GM06990 (cell line): Measurements from ENCODE around the gene SMIM23.
"Not testable (repeated sequence)": the region's sequence is repeated elsewhere in the genome, so short reads cannot be mapped to it uniquely, and the experiment has no call there.

Experiments used
- DNase-seq: peaks from one replicate; pipeline ENCODE4 v3.0.0-alpha.2; 2011; ENCODE audit not compliant: insufficient read length; ENCODE audit errors: extremely low read depth
- H3K27me3 ChIP-seq: replicated peaks from 2 replicates; pipeline ENCODE4 v1.6.0; 2011; ENCODE audit warnings: low read length; ENCODE audit not compliant: control insufficient read depth, insufficient read depth
- H3K36me3 ChIP-seq: 2 replicates; pipeline ENCODE4 v1.5.1; 2011; ENCODE audit warnings: low read length; ENCODE audit not compliant: control insufficient read depth, insufficient read depth
- H3K4me3 ChIP-seq: replicated peaks from 2 replicates; pipeline ENCODE4 v1.5.1; 2011; ENCODE audit warnings: low read depth, mild to moderate bottlenecking, control low read depth, low read length
- TF ChIP-seq, protein P1 (sequence below): IDR thresholded peaks from 2 replicates; pipeline ENCODE4 v1.5.1; 2011; ENCODE audit warnings: low read length, control low read depth, mild to moderate bottlenecking, inconsistent platforms; ENCODE audit not compliant: insufficient read depth, poor library complexity, severe bottlenecking

Gene SMIM23

GRCh38 chr5:171773106-171773505 lies 12.5 kb upstream of the SMIM23 start:
- Histone ChIP-seq H3K36me3 (no peaks in the 10 kb centered on the region), H3K4me3 (no peak overlapping the region), H3K27me3 (no peaks in the 10 kb centered on the region)
- TF ChIP-seq, protein P1, sequence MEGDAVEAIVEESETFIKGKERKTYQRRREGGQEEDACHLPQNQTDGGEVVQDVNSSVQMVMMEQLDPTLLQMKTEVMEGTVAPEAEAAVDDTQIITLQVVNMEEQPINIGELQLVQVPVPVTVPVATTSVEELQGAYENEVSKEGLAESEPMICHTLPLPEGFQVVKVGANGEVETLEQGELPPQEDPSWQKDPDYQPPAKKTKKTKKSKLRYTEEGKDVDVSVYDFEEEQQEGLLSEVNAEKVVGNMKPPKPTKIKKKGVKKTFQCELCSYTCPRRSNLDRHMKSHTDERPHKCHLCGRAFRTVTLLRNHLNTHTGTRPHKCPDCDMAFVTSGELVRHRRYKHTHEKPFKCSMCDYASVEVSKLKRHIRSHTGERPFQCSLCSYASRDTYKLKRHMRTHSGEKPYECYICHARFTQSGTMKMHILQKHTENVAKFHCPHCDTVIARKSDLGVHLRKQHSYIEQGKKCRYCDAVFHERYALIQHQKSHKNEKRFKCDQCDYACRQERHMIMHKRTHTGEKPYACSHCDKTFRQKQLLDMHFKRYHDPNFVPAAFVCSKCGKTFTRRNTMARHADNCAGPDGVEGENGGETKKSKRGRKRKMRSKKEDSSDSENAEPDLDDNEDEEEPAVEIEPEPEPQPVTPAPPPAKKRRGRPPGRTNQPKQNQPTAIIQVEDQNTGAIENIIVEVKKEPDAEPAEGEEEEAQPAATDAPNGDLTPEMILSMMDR = no peak
- DNase-seq = no peak

DNA sequence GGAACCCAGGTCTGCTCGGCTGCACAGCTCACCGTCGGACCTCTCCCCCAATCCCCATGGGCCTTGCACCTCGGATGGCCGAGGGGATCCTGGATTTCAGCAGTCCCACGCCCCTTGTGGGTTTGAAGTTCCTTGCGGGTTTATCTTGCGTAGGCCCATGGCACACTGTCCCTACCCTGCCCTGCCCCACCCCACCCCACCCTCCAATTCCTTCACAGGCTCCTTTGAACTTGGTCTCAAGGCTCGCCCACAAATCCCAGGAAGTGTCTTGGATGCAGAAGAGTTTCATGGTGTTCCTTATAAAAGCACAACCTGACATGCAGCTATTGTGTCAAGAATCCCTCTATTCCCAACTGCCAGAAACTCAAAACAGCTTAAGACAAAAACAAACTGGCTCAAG lies 11.2 kb upstream of the SMIM23 start:
- H3K27me3 ChIP-seq = no peaks in the 10 kb centered on the region

DNA sequence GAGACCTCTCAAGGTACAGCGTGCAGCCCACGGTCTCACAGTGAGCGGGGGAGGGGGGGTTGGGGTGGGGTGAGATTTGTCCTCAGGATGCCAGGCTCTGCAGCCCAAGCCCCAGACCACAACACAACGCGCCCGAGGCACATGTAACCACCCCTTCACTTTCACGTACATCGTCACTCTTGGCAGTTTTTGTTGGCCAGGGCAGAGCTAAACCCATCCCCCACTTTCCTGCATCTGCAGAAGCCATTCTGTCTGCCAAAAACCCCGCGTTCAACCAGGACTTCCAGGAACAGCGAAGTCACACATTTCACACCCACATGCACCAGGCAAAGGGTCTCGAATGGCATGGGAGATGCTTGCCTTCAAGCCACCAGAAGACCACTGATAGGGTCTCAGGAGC lies 9.4 kb upstream of the SMIM23 start:
- DNase-seq = no peak
- TF ChIP-seq, protein P1 = no peak
- Histone ChIP-seq H3K36me3 (no peaks in the 10 kb centered on the region), H3K4me3 (no peak overlapping the region), H3K27me3 (no peaks in the 10 kb centered on the region; the same call in 1 of the 2 replicates)

More for the DNA sequence above, 11.2 kb upstream of the SMIM23 start:
- TF ChIP-seq, protein P1 = no peak
- no peak for DNase-seq
- Histone ChIP-seq H3K36me3 (no peaks in the 10 kb centered on the region), H3K4me3 (no peak overlapping the region)

DNA sequence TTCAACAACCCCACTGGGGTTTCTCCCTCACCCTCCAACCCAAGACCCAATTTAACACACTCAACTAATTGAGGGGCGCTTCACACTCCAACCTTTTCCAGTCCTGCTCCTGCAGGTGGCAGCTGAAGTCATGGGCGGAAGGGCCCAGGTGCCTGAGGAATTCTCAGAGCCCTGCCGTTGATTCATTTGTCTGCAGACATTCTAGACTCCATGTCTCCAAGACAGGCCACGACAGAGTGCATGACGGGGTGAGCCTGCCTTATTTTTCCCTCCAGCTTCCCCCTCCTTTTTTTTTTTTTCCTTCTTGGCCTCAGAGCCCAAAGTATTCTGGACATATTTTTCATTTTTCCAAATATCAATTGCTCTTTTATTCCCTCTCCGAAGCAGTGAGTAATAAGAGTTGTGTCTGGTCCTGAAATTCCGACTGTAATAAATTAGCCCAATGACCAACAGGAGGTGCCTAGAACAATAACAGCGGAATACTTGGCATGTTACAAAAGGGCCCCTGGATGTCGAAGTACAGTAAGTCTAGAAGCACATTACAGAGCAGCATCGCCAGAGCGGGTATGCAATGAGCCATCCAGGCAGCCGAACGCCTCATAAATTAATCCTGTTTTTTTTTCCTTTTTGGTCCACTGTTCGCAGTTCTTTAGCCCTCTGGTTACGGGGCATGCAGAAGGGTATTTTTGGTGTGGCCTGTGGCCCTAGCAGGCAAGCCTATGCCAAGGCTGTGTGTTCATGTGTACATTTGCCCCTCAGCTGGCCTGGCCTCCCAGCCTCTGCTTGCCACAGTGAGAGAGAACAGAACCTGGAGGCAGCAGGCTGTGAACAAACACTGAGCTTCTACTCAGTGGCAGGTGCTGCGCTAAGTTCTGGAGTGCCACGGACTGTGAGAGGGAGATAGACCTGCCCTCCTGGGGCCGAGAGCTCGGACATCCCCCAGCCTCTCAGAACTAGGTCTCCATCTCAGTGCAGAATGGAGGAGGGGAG lies 8.6 kb upstream of the SMIM23 start:
- no peaks in the 10 kb centered on the region for H3K36me3 ChIP-seq
- H3K4me3 ChIP-seq = no peak overlapping the region
- DNase-seq = no peak
- TF ChIP-seq, protein P1 = no peak
- no peaks in the 10 kb centered on the region; the same call in 1 of the 2 replicates for H3K27me3 ChIP-seq

GRCh38 chr5:171781744-171782143 lies 3.9 kb upstream of the SMIM23 start:
- not testable (repeated sequence) for DNase-seq, H3K4me3 ChIP-seq, H3K27me3 ChIP-seq, H3K36me3 ChIP-seq

GRCh38 chr5:171782332-171782966 lies 3.2 kb upstream of the SMIM23 start:
- no peak for DNase-seq
- no peaks in the 10 kb centered on the region; the same call in 1 of the 2 replicates for H3K27me3 ChIP-seq
- no peaks in the 10 kb centered on the region for H3K36me3 ChIP-seq
- H3K4me3 ChIP-seq = no peak overlapping the region
- TF ChIP-seq, protein P1 = no peak
